K562 (cell line): Measurements from ENCODE around the gene CASP6. TPM values are rescaled to one million over a fixed set of nuclear protein-coding genes. Genes with fewer than 3 reads are reported as not detected.
A peak's percentile ranks its signal among the peaks of the same experiment; 100 is the strongest.

Source experiments
- BMI1 ChIP-seq: fragments of 150-350 bp; IDR thresholded peaks from 2 replicates; pipeline ENCODE4 v1.6.1; 2014; ENCODE audit warnings: low read length
- GTF2A2 ChIP-seq: IDR thresholded peaks from 2 replicates; pipeline ENCODE4 v1.6.1; 2016; ENCODE audit warnings: mild to moderate bottlenecking, missing genetic modification characterization, missing compliant biosample characterization
- HES1 ChIP-seq: fragments of 450-650 bp; IDR thresholded peaks from 2 replicates; pipeline ENCODE4 v1.6.1; 2016; ENCODE audit warnings: low read depth, mild to moderate bottlenecking, moderate library complexity
- HNRNPUL1 ChIP-seq: fragments of 200-400 bp; formaldehyde crosslinking; IDR thresholded peaks from 2 replicates; pipeline ENCODE4 v1.6.1; 2017; ENCODE audit warnings: low read length
- HSF4 ChIP-seq: fragments of 250-450 bp; sonication (Bioruptor Pico); IDR thresholded peaks from 2 replicates; pipeline ENCODE4 v2.1.2; 2022; ENCODE audit warnings: mild to moderate bottlenecking, moderate library complexity, borderline replicate concordance
- ILK ChIP-seq: fragments of 450-650 bp; IDR thresholded peaks from 2 replicates; pipeline ENCODE4 v1.6.1; 2016; ENCODE audit warnings: missing genetic modification characterization, low read depth, mild to moderate bottlenecking, missing compliant biosample characterization, moderate library complexity, borderline replicate concordance
- NCOR1 ChIP-seq: fragments of 450-650 bp; IDR thresholded peaks from 2 replicates; pipeline ENCODE4 v1.6.1; 2016; ENCODE audit warnings: mild to moderate bottlenecking, moderate library complexity
- PML ChIP-seq: IDR thresholded peaks from 2 replicates; pipeline ENCODE4 v1.6.1; 2012; ENCODE audit warnings: low read length, inconsistent platforms
- RAD21 ChIP-seq, 2 experiments: fragments of 250-450 bp in 1 of 2; fragments of 450-650 bp in 1 of 2; sonication (Bioruptor Pico) in 1 of 2; formaldehyde crosslinking in 1 of 2; IDR thresholded peaks in 1 of 2; conservative IDR thresholded peaks in 1 of 2; 2 replicates each; pipeline versions ENCODE4 v1.4.0 to v1.8.0; 2020 to 2022; ENCODE audit warnings: mild to moderate bottlenecking in 2 of 2, moderate library complexity in 1 of 2
- TCF7 ChIP-seq: sonication (generic); IDR thresholded peaks from 2 replicates; pipeline ENCODE4 v1.6.1; 2016; ENCODE audit warnings: antibody characterized with exemption, borderline replicate concordance
- polyA plus RNA-seq, 8 experiments: library from polyadenylated mRNA; depleted of rRNA in 4 of 8; stranded (reverse) in 5 of 8; unstranded in 3 of 8; fragments of >200 nt; fragmentation: Nextera tagmentation in 2 of 8; fragmentation: Illumina TruSeq in 1 of 8; extraction: Ambion mirVana in 2 of 8; extraction: Trizol in 1 of 8; gene quantifications; 2 replicates each; pipeline versions ENCODE4 v1.2.1 to v1.2.3, GENCODE V29; 2011 to 2014; ENCODE audit warnings: inconsistent platforms in 1 of 8, missing spikeins in 1 of 8
- total RNA-seq, 7 experiments: library from RNA; depleted of rRNA in 6 of 7; stranded (reverse); fragments of >200 nt in 6 of 7; fragmentation: Illumina TruSeq in 2 of 7; extraction: Trizol in 2 of 7; gene quantifications; 2 replicates each; pipeline versions ENCODE4 v1.2.1 to v1.2.3, GENCODE V29; 2011 to 2021; ENCODE audit warnings: low replicate concordance in 1 of 7
- TF ChIP-seq, protein P1 (sequence below): sonication (generic); formaldehyde crosslinking; IDR thresholded peaks from 2 replicates; pipeline ENCODE4 v1.8.1; 2023; ENCODE audit warnings: missing genetic modification reagents, mild to moderate bottlenecking, borderline replicate concordance
- TF ChIP-seq, protein P2 (sequence below), 2 experiments: fragments of 450-650 bp; IDR thresholded peaks; 2 replicates each; pipeline ENCODE4 v1.6.1; 2016; ENCODE audit warnings: mild to moderate bottlenecking in 2 of 2, borderline replicate concordance in 1 of 2, low read depth in 1 of 2, moderate library complexity in 1 of 2

CASP6 gene
- total and polyA plus RNA-seq, 9 of the 15 experiments (the other 6 are each of a cell fraction or from before 2014, with no cell fraction given) = 20.8 to 72.7 (median 39.1) TPM

GRCh38 chr4:109729718-109730618 is 26.7 kb upstream of the CASP6 start, which contains the start of gene PLA2G12A (continued):
- TF ChIP-seq, protein P1, sequence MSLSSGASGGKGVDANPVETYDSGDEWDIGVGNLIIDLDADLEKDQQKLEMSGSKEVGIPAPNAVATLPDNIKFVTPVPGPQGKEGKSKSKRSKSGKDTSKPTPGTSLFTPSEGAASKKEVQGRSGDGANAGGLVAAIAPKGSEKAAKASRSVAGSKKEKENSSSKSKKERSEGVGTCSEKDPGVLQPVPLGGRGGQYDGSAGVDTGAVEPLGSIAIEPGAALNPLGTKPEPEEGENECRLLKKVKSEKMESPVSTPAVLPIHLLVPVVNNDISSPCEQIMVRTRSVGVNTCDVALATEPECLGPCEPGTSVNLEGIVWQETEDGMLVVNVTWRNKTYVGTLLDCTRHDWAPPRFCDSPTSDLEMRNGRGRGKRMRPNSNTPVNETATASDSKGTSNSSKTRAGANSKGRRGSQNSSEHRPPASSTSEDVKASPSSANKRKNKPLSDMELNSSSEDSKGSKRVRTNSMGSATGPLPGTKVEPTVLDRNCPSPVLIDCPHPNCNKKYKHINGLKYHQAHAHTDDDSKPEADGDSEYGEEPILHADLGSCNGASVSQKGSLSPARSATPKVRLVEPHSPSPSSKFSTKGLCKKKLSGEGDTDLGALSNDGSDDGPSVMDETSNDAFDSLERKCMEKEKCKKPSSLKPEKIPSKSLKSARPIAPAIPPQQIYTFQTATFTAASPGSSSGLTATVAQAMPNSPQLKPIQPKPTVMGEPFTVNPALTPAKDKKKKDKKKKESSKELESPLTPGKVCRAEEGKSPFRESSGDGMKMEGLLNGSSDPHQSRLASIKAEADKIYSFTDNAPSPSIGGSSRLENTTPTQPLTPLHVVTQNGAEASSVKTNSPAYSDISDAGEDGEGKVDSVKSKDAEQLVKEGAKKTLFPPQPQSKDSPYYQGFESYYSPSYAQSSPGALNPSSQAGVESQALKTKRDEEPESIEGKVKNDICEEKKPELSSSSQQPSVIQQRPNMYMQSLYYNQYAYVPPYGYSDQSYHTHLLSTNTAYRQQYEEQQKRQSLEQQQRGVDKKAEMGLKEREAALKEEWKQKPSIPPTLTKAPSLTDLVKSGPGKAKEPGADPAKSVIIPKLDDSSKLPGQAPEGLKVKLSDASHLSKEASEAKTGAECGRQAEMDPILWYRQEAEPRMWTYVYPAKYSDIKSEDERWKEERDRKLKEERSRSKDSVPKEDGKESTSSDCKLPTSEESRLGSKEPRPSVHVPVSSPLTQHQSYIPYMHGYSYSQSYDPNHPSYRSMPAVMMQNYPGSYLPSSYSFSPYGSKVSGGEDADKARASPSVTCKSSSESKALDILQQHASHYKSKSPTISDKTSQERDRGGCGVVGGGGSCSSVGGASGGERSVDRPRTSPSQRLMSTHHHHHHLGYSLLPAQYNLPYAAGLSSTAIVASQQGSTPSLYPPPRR = no peak
- TF ChIP-seq RAD21 (CRISPR knock-in tag; conservative IDR thresholded peaks at IDR 0.05 in 1 of 2, IDR thresholded peaks at IDR 0.05 in 1 of 2) (no peak), NCOR1 (no peak), PML (peak; percentile 26; the same call in 1 of the 2 replicates), HNRNPUL1 (no peak), BMI1 (no peak), TCF7 (no peak), HSF4 (no peak), GTF2A2 (tag) (no peak), ILK (tag) (no peak), HES1 (no peak)
- TF ChIP-seq, protein P2, sequence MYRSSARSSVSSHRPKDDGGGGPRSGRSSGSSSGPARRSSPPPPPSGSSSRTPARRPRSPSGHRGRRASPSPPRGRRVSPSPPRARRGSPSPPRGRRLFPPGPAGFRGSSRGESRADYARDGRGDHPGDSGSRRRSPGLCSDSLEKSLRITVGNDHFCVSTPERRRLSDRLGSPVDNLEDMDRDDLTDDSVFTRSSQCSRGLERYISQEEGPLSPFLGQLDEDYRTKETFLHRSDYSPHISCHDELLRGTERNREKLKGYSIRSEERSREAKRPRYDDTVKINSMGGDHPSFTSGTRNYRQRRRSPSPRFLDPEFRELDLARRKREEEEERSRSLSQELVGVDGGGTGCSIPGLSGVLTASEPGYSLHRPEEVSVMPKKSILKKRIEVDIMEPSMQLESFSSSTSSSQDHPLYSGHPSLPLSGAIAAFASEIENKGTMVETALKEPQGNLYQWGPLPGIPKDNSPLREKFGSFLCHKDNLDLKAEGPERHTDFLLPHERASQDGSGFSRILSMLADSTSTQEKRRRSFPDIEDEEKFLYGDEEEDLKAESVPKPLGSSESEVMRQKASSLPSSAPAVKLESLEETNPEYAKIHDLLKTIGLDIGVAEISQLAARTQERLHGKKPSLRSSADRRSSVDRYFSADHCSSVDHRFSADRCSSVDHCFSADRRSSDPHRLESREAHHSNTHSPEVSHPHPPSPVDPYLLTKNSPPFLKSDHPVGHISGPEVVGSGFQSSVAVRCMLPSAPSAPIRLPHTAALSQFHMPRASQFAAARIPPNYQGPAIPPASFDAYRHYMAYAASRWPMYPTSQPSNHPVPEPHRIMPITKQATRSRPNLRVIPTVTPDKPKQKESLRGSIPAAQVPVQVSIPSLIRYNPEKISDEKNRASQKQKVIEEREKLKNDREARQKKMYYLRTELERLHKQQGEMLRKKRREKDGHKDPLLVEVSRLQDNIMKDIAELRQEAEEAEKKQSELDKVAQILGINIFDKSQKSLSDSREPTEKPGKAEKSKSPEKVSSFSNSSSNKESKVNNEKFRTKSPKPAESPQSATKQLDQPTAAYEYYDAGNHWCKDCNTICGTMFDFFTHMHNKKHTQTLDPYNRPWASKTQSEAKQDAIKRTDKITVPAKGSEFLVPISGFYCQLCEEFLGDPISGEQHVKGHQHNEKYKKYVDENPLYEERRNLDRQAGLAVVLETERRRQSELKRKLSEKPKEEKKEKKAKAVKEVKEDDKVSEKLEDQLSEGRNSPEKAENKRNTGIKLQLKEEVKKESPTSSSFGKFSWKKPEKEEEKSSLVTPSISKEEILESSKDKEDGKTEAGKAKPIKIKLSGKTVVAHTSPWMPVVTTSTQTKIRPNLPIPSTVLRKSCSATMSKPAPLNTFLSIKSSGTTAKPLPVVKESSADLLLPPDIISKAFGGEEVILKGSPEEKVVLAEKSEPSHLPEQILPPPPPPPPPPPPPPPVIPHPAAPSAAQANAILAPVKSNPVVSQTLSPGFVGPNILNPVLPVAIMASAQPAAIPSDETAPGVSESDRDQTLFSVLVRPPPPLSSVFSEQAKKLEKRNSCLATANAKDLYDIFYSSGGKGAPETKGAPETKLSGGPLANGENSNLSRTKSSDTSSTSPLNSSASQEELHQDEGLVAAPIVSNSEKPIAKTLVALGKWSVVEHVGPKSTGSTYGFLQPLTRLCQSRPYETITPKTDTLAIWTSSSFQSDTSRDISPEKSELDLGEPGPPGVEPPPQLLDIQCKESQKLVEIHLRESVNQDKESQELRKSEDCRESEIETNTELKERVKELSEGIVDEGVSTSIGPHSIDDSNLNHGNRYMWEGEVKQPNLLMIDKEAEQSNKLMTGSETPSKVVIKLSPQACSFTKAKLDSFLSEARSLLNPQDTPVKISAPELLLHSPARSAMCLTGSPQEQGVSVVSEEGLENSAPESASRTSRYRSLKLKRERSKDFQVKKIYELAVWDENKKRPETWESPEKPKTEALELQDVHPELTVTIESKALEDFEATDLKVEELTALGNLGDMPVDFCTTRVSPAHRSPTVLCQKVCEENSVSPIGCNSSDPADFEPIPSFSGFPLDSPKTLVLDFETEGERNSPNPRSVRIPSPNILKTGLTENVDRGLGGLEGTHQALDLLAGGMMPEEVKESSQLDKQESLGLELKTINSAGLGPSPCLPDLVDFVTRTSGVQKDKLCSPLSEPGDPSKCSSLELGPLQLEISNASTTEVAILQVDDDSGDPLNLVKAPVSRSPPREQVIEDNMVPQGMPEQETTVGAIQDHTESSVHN (IDR thresholded peaks at IDR 0.05; ENCODE audit: borderline replicate concordance in 1 of 2, low read depth in 1 of 2) = no peak
